GM04503 (cell line): ENCODE results near the gene CAMKMT.
A peak's percentile ranks its signal among the peaks of the same experiment; 100 is the strongest.

Source experiments
- DNase-seq: peaks from one replicate; pipeline ENCODE4 v3.0.0-alpha.2; 2012; ENCODE audit warnings: low read depth

Gene CAMKMT

GRCh38 chr2:44361330-44362206 lies at the start of gene CAMKMT, which contains the start of gene PREPL:
TSS of gene CAMKMT (plus strand) at chr2:44361947.
TSS of gene PREPL (minus strand) at chr2:44361494. CDS start at chr2:44346342, 15,152 bp downstream.
- DNase-seq: peak; percentile 81

- DNase-seq: no peak
Observed at GRCh38 chr2:44314362-44314761, 47.4 kb upstream of the CAMKMT start.

GRCh38 chr2:44315945-44316344 lies 45.8 kb upstream of the CAMKMT start:
- no peak for DNase-seq

- DNase-seq: no peak
Observed at GRCh38 chr2:44320832-44321231, 40.9 kb upstream of the CAMKMT start.

GRCh38 chr2:44321360-44321759 lies 40.4 kb upstream of the CAMKMT start:
- no peak for DNase-seq

- DNase-seq: peak; percentile 34
Observed at GRCh38 chr2:44324971-44325426, 36.7 kb upstream of the CAMKMT start.

GRCh38 chr2:44325897-44326296 lies 35.9 kb upstream of the CAMKMT start:
- DNase-seq: no peak

- no peak for DNase-seq
Observed at GRCh38 chr2:44326548-44327264, 35.0 kb upstream of the CAMKMT start.

GRCh38 chr2:44328750-44329149 lies 33.0 kb upstream of the CAMKMT start:
- DNase-seq: no peak

- DNase-seq: no peak
Observed at GRCh38 chr2:44329343-44329742, 32.4 kb upstream of the CAMKMT start.

- DNase-seq: no peak
Observed at GRCh38 chr2:44330801-44331200, 30.9 kb upstream of the CAMKMT start.

GRCh38 chr2:44333994-44334393 lies 27.8 kb upstream of the CAMKMT start:
- DNase-seq: no peak

- DNase-seq: no peak
Observed at GRCh38 chr2:44335806-44336538, 25.8 kb upstream of the CAMKMT start.

- no peak for DNase-seq
Observed at GRCh38 chr2:44342854-44343253, 18.9 kb upstream of the CAMKMT start.

- DNase-seq: no peak
Observed at GRCh38 chr2:44347526-44347925, 14.2 kb upstream of the CAMKMT start.

- no peak for DNase-seq
Observed at GRCh38 chr2:44348400-44348799, 13.3 kb upstream of the CAMKMT start.

- DNase-seq: no peak
Observed at GRCh38 chr2:44349506-44349905, 12.2 kb upstream of the CAMKMT start.

- DNase-seq: no peak
Observed at GRCh38 chr2:44351088-44351487, 10.7 kb upstream of the CAMKMT start.

- DNase-seq: no peak
Observed at GRCh38 chr2:44351676-44352075, 10.1 kb upstream of the CAMKMT start.

- DNase-seq: no peak
Observed at GRCh38 chr2:44352510-44352909, 9.2 kb upstream of the CAMKMT start.

GRCh38 chr2:44354761-44355160 lies 7.0 kb upstream of the CAMKMT start:
- no peak for DNase-seq

GRCh38 chr2:44358503-44358902 lies 3.2 kb upstream of the CAMKMT start:
- no peak for DNase-seq
